ENCODE data around the gene TXNIP. TPM values are rescaled to one million over a fixed set of nuclear protein-coding genes. Genes with fewer than 3 reads are reported as not detected.

TXNIP gene
- total and polyA plus RNA-seq, 4 donors, result 178 to 1,810 (median 703) TPM

- Histone ChIP-seq H3K27ac (ENCODE audit: low read depth in 1 of 2, low read length in 1 of 2) (no peak overlapping the region), H3K27me3 (ENCODE audit: control insufficient read depth in 3 of 3, insufficient read depth in 3 of 3, low read length in 2 of 3) (no peaks in the 10 kb centered on the region), H3K4me1 (ENCODE audit: control insufficient read depth in 5 of 5, insufficient read depth in 5 of 5, low read length in 5 of 5) (peaks cover 0 to 3% (median 0%) of the 10 kb centered on the region in 5 donors), H3K9ac (ENCODE audit: insufficient read depth in 1 of 2, low read length in 2 of 2) (no peak overlapping the region), H3K4me3 (no peak overlapping the region), H3K9me3 (ENCODE audit: control insufficient read depth in 4 of 4, insufficient read depth in 3 of 4, low read length in 3 of 4) (no peaks in the 10 kb centered on the region), H3K36me3 (ENCODE audit: control insufficient read depth in 4 of 4, insufficient read depth in 4 of 4, low read length in 4 of 4) (peaks cover 0 to 15% (median 9%) of the 10 kb centered on the region in 4 donors)
- no peak for ATAC-seq (ENCODE audit: insufficient read depth, low FRiP score)
- 84 to 95% methylated on average over 3 of the region's 3 CpGs for WGBS, 2 donors
- no peak for TF ChIP-seq CTCF (IDR thresholded peaks at IDR 0.05; ENCODE audit: control extremely low read depth, extremely low read depth)
- DNase-seq, result no peak
Observed at GRCh38 chr1:145944532-145944931, 51.8 kb downstream of the TXNIP start.

GRCh38 chr1:145942871-145943270 lies 53.5 kb downstream of the TXNIP start:
- Histone ChIP-seq H3K9me3 (ENCODE audit: control insufficient read depth in 4 of 4, insufficient read depth in 3 of 4, low read length in 3 of 4) (no peaks in the 10 kb centered on the region), H3K36me3 (ENCODE audit: control insufficient read depth in 4 of 4, insufficient read depth in 4 of 4, low read length in 4 of 4) (peaks cover 0 to 15% (median 9%) of the 10 kb centered on the region in 4 donors), H3K27me3 (ENCODE audit: control insufficient read depth in 3 of 3, insufficient read depth in 3 of 3, low read length in 2 of 3) (no peaks in the 10 kb centered on the region), H3K4me1 (ENCODE audit: control insufficient read depth in 5 of 5, insufficient read depth in 5 of 5, low read length in 5 of 5) (no peaks in the 10 kb centered on the region), H3K9ac (ENCODE audit: insufficient read depth in 1 of 2, low read length in 2 of 2) (no peak overlapping the region), H3K4me3 (no peak overlapping the region), H3K27ac (ENCODE audit: low read depth in 1 of 2, low read length in 1 of 2) (no peak overlapping the region)
- WGBS, 2 donors, result 88 to 91% methylated on average over 6 of the region's 6 CpGs
- no peak for TF ChIP-seq CTCF (IDR thresholded peaks at IDR 0.05; ENCODE audit: control extremely low read depth, extremely low read depth)
- no peak for DNase-seq
- no peak for ATAC-seq (ENCODE audit: insufficient read depth, low FRiP score)

Other genes with a start within 250 kb of the TXNIP start
- 10 to 100 TPM; 14.7 to 21.6 TPM for gene RNF115, start 172.5 kb downstream of the TXNIP start, total RNA-seq
- gene RNF115, start 172.5 kb downstream of the TXNIP start, polyA plus RNA-seq, result 1 to 10 TPM; 4.4 to 8.3 TPM
- gene POLR3C, start 172.4 kb downstream of the TXNIP start, total RNA-seq, result 10 to 100 TPM; 25.0 to 26.3 TPM
- 10 to 100 TPM; 14.1 to 17.2 TPM for gene POLR3C, start 172.4 kb downstream of the TXNIP start, polyA plus RNA-seq
- gene NUDT17, start 150.9 kb downstream of the TXNIP start, total RNA-seq, result 1 to 10 TPM; 3.9 to 6.2 TPM
- 1 to 10 TPM; 1.6 to 3.1 TPM for gene NUDT17, start 150.9 kb downstream of the TXNIP start, polyA plus RNA-seq
- gene PIAS3, start 137.5 kb downstream of the TXNIP start, total RNA-seq, result 10 to 100 TPM; 23.5 to 54.9 TPM
- gene PIAS3, start 137.5 kb downstream of the TXNIP start, polyA plus RNA-seq, result 10 to 100 TPM; 26.4 to 32.1 TPM
- 1 to 10 TPM; 3.4 to 3.7 TPM for gene ANKRD35, start 110.7 kb downstream of the TXNIP start, total RNA-seq
- gene ANKRD35, start 110.7 kb downstream of the TXNIP start, polyA plus RNA-seq, result 1 to 10 TPM; 2.0 to 2.1 TPM
- gene ITGA10, start 86.5 kb downstream of the TXNIP start, total RNA-seq, result 10 to 100 TPM in 1 of 2 donors, 1 to 10 TPM in 1; 5.2 to 23.3 TPM
- gene ITGA10, start 86.5 kb downstream of the TXNIP start, polyA plus RNA-seq, result 10 to 100 TPM in 1 of 2 donors, 1 to 10 TPM in 1; 6.7 to 15.7 TPM
- 10 to 100 TPM; 24.6 to 28.6 TPM for gene PEX11B, start 77.9 kb downstream of the TXNIP start, total RNA-seq
- gene PEX11B, start 77.9 kb downstream of the TXNIP start, polyA plus RNA-seq, result 10 to 100 TPM; 25.0 to 29.6 TPM
- gene RBM8A, start 69.1 kb downstream of the TXNIP start, total RNA-seq, result 100 to 1,000 TPM; 106 to 128 TPM
- gene RBM8A, start 69.1 kb downstream of the TXNIP start, polyA plus RNA-seq, result 100 to 1,000 TPM; 121 to 152 TPM
- 10 to 100 TPM; 29.7 to 30.9 TPM for gene LIX1L, start 38.6 kb downstream of the TXNIP start, total RNA-seq
- gene LIX1L, start 38.6 kb downstream of the TXNIP start, polyA plus RNA-seq, result 1 to 10 TPM; 7.0 to 8.0 TPM
- gene ANKRD34A, start 32.0 kb downstream of the TXNIP start, total RNA-seq, result 1 to 10 TPM in 1 of 2 donors, under 1 TPM in 1; 0.06 to 1.0 TPM
- gene ANKRD34A, start 32.0 kb downstream of the TXNIP start, polyA plus RNA-seq, result under 1 TPM; 0.45 to 0.47 TPM
- 10 to 100 TPM in 1 of 2 donors, 1 to 10 TPM in 1; 9.4 to 21.3 TPM for gene POLR3GL, start 31.9 kb downstream of the TXNIP start, total RNA-seq
- 10 to 100 TPM; 33.4 to 34.3 TPM for gene POLR3GL, start 31.9 kb downstream of the TXNIP start, polyA plus RNA-seq
- gene HJV, start 25.2 kb upstream of the TXNIP start, total RNA-seq, result not detected
- gene HJV, start 25.2 kb upstream of the TXNIP start, polyA plus RNA-seq, result not detected
- 1 to 10 TPM; 1.9 to 3.1 TPM for gene NBPF10, start 148.2 kb upstream of the TXNIP start, total RNA-seq
- under 1 TPM; 0.53 to 0.94 TPM for gene NBPF10, start 148.2 kb upstream of the TXNIP start, polyA plus RNA-seq
- 100 to 1,000 TPM in 1 of 2 donors, 10 to 100 TPM in 1; 45.1 to 128 TPM for gene NOTCH2NLA, start 232.4 kb upstream of the TXNIP start, total RNA-seq
- 10 to 100 TPM; 14.6 to 22.9 TPM for gene NOTCH2NLA, start 232.4 kb upstream of the TXNIP start, polyA plus RNA-seq

All from lung (tissue), 12 donors.